DND-41 (cell line): ENCODE data around the gene IQSEC1.

Experiments used
- ATAC-seq: fragments of 200-7000 bp; cut with Tn5 transposase; 3 replicates; pipeline ENCODE4 v1.9.1; 2021; ENCODE audit warnings: low read depth; ENCODE audit not compliant: insufficient read depth
- DNase-seq: peaks from one replicate; pipeline ENCODE4 v3.0.0-alpha.2; 2020
- H2AFZ ChIP-seq: 2 replicates; pipeline ENCODE4 v1.6.0; 2012; ENCODE audit warnings: low read depth, low read length
- H3K27ac ChIP-seq: 2 replicates; pipeline ENCODE4 v1.5.1; 2012; ENCODE audit warnings: low read length, inconsistent platforms
- H3K27me3 ChIP-seq: fragments of 200-600 bp; sonication (generic); 2 replicates; pipeline ENCODE4 v1.6.0; 2012; ENCODE audit warnings: low read length, mild to moderate bottlenecking, inconsistent platforms; ENCODE audit not compliant: insufficient read depth, poor library complexity
- H3K36me3 ChIP-seq: 2 replicates; pipeline ENCODE4 v1.5.1; 2012; ENCODE audit warnings: low read length, inconsistent platforms; ENCODE audit not compliant: insufficient read depth
- H3K4me1 ChIP-seq: 2 replicates; pipeline ENCODE4 v1.5.1; 2012; ENCODE audit warnings: mild to moderate bottlenecking, low read length; ENCODE audit not compliant: insufficient read depth
- H3K4me2 ChIP-seq: 2 replicates; pipeline ENCODE4 v1.6.0; 2012; ENCODE audit warnings: mild to moderate bottlenecking, moderate library complexity, low read length, inconsistent platforms; ENCODE audit not compliant: insufficient read depth
- H3K4me3 ChIP-seq, 2 experiments: fragments of 200-600 bp in 1 of 2; shearing (Covaris generic) in 1 of 2; 2 replicates each; pipeline ENCODE4 v1.5.1; 2012 to 2016; ENCODE audit warnings: inconsistent platforms in 2 of 2, low read length in 2 of 2, mild to moderate bottlenecking in 2 of 2, low read depth in 1 of 2, moderate library complexity in 1 of 2
- H3K79me2 ChIP-seq: 2 replicates; pipeline ENCODE4 v1.6.0; 2012; ENCODE audit warnings: low read length, inconsistent platforms; ENCODE audit not compliant: insufficient read depth
- H3K9ac ChIP-seq: 2 replicates; pipeline ENCODE4 v1.6.0; 2012; ENCODE audit warnings: low read depth, mild to moderate bottlenecking, inconsistent platforms, low read length, moderate library complexity
- H3K9me3 ChIP-seq: 2 replicates; pipeline ENCODE4 v1.5.1; 2012; ENCODE audit warnings: low read length, moderate library complexity, mild to moderate bottlenecking, inconsistent platforms; ENCODE audit not compliant: insufficient read depth, severe bottlenecking
- H4K20me1 ChIP-seq: 2 replicates; pipeline ENCODE4 v1.6.0; 2012; ENCODE audit warnings: low read length; ENCODE audit not compliant: insufficient read depth
- EZH2 ChIP-seq: IDR thresholded peaks from 3 replicates; pipeline ENCODE4 v1.6.1; 2012; ENCODE audit warnings: borderline replicate concordance, low read depth, mild to moderate bottlenecking, moderate library complexity, low read length, inconsistent platforms; ENCODE audit not compliant: severe bottlenecking
- TF ChIP-seq, protein P1 (sequence below): IDR thresholded peaks from 2 replicates; pipeline ENCODE4 v1.5.1; 2012; ENCODE audit warnings: borderline replicate concordance, low read length, moderate library complexity, mild to moderate bottlenecking; ENCODE audit not compliant: poor library complexity, severe bottlenecking; ENCODE audit errors: extremely low read depth

The IQSEC1 gene

DNA sequence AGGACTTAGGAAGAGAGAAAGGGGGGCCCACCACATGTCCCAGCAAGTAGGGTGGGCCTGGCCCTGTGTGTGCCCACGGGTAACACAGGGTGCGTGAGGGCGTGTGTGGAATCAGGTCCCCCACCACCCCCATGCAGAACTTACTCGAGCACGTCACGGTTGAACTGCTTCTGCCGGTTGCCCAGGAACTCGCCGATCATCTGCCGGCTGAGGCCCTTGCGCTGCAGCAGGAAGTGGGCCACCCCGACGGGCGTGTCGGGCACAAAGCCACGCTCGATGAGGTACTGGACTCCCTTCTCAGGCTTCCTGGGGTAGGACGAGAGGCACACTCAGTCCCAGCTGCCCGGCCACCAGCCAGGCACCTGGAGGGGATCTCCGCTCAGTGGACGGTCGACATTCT, 148.8 kb downstream of the IQSEC1 start:
- Histone ChIP-seq H3K9ac (no peak overlapping the region), H3K4me2 (no peak overlapping the region), H3K4me3 (no peak overlapping the region)

DNA sequence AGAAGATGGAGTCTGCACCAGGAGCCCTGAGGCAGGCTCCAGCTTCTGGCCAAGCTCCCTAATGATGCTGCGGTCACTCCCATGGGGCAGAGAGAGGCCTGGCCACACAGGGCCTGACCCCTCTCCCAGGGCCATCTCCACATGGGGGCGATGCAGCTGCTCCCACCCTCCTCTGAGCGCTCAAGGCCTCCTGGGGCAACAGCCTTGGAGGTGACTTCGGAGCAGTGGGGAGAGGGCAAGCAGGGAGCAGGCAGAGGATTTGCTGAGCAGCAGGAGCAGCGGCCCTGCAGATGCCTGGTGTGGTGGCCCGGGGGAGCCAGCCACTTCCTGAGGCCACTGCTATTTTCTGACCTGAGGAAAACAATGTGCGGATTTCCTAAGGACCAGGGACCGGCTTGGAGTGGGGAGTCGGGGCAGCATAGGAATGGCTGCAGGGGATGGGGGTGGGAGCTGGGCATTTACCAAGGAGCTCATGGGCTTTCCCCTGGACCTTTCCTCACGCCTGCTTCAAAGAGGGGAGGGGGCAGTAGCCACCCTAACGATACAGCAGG, 150.3 kb downstream of the IQSEC1 start:
- Histone ChIP-seq H4K20me1 (peaks cover 9% of the 10 kb centered on the region), H3K4me2 (no peak overlapping the region)

More for the DNA sequence above, 148.8 kb downstream of the IQSEC1 start:
- Histone ChIP-seq H3K27ac (no peak overlapping the region), H3K27me3 (no peaks in the 10 kb centered on the region), H3K79me2 (no peaks in the 10 kb centered on the region), H3K4me1 (no peaks in the 10 kb centered on the region), H4K20me1 (peaks cover 15% of the 10 kb centered on the region), H3K9me3 (no peaks in the 10 kb centered on the region), H3K36me3 (peaks cover 61% of the 10 kb centered on the region), H2AFZ (no peak overlapping the region)
- ATAC-seq (no peak), DNase-seq (no peak)
- TF ChIP-seq, protein P1, sequence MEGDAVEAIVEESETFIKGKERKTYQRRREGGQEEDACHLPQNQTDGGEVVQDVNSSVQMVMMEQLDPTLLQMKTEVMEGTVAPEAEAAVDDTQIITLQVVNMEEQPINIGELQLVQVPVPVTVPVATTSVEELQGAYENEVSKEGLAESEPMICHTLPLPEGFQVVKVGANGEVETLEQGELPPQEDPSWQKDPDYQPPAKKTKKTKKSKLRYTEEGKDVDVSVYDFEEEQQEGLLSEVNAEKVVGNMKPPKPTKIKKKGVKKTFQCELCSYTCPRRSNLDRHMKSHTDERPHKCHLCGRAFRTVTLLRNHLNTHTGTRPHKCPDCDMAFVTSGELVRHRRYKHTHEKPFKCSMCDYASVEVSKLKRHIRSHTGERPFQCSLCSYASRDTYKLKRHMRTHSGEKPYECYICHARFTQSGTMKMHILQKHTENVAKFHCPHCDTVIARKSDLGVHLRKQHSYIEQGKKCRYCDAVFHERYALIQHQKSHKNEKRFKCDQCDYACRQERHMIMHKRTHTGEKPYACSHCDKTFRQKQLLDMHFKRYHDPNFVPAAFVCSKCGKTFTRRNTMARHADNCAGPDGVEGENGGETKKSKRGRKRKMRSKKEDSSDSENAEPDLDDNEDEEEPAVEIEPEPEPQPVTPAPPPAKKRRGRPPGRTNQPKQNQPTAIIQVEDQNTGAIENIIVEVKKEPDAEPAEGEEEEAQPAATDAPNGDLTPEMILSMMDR: no peak
- TF ChIP-seq EZH2: no peak

DNA sequence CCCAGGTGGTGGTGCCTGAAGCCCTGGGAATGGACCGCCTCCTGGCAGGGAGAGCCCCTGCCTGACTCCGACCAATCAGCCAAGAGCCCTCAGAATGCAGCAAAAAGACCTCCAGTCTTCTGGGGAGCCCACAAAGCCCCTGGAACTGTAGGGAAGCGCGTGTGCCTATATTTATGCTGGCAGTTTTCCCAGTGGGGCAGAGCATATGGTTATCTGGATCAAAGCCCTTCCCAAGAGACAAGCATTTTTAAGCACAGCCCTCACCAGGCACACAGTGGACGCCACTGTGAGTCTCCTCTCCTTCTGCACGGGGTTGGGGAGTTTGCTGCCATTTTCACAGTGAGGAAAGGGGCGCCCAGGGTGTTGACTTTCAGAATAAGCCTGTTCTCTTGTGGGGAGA, 150.9 kb downstream of the IQSEC1 start:
- Histone ChIP-seq H3K27me3 (no peaks in the 10 kb centered on the region), H3K9ac (no peak overlapping the region), H3K4me1 (no peaks in the 10 kb centered on the region), H2AFZ (no peak overlapping the region), H4K20me1 (peaks cover 9% of the 10 kb centered on the region), H3K4me2 (no peak overlapping the region), H3K9me3 (no peaks in the 10 kb centered on the region), H3K27ac (no peak overlapping the region), H3K36me3 (peaks cover 72% of the 10 kb centered on the region), H3K4me3 (no peak overlapping the region), H3K79me2 (no peaks in the 10 kb centered on the region)
- TF ChIP-seq, protein P1: no peak
- TF ChIP-seq EZH2: no peak
- ATAC-seq: no peak
- no peak for DNase-seq

More for the DNA sequence above, 150.3 kb downstream of the IQSEC1 start:
- Histone ChIP-seq H3K4me1 (no peaks in the 10 kb centered on the region), H3K27me3 (no peaks in the 10 kb centered on the region), H3K36me3 (peaks cover 72% of the 10 kb centered on the region), H3K27ac (no peak overlapping the region), H3K9ac (no peak overlapping the region), H3K79me2 (no peaks in the 10 kb centered on the region), H2AFZ (no peak overlapping the region), H3K9me3 (no peaks in the 10 kb centered on the region), H3K4me3 (no peak overlapping the region)
- DNase-seq: no peak
- ATAC-seq: no peak
- TF ChIP-seq EZH2: no peak
- TF ChIP-seq, protein P1: no peak
